SK-N-SH (cell line): ENCODE measurements around the gene ATP2C1. TPM values are rescaled to one million over a fixed set of nuclear protein-coding genes. Genes with fewer than 3 reads are reported as not detected.

Experiments used
- CTCF ChIA-PET: fragments of 300-600, 350-600 bp; formaldehyde crosslinking; extraction: SDS; loops from one replicate; lab custom pipeline; 2021; lab: Yijun Ruan, JAX
- POLR2A ChIA-PET: fragments of 350-600 bp; sonication (Branson Sonifier 250); formaldehyde crosslinking; extraction: SDS; loops from one replicate; lab custom pipeline; 2020; ENCODE audit warnings: antibody characterized with exemption, inconsistent platforms; lab: Yijun Ruan, JAX
- DNase-seq: peaks from one replicate; pipeline ENCODE4 v3.0.0; 2012
- H2AFZ ChIP-seq: fragments of 200-600 bp; sonication (generic); 2 replicates; pipeline ENCODE4 v1.8.1; 2016; ENCODE audit warnings: antibody characterized with exemption, mild to moderate bottlenecking, low read depth
- H3F3A ChIP-seq: fragments of 200-600 bp; sonication (generic); replicated peaks from 2 replicates; pipeline ENCODE3; 2016; ENCODE audit warnings: antibody characterized with exemption, mild to moderate bottlenecking; ENCODE audit not compliant: insufficient read depth
- H3K27ac ChIP-seq, 2 experiments: fragments of 200-500 bp in 1 of 2; fragments of 200-600 bp in 1 of 2; sonication (Bioruptor generic) in 1 of 2; sonication (generic), shearing (Covaris generic) in 1 of 2; 2 replicates each; pipeline versions ENCODE4 v1.5.1 to v1.6.1; 2014 to 2016; ENCODE audit warnings: low read depth in 2 of 2, inconsistent platforms in 1 of 2, low read length in 1 of 2, mild to moderate bottlenecking in 1 of 2, mixed read lengths in 1 of 2
- H3K27me3 ChIP-seq: fragments of 200-600 bp; sonication (generic), shearing (Covaris generic); 2 replicates; pipeline ENCODE4 v1.6.1; 2016; ENCODE audit warnings: mixed run types; ENCODE audit not compliant: insufficient read depth
- H3K36me3 ChIP-seq, 2 experiments: fragments of 200-500 bp in 1 of 2; fragments of 200-600 bp in 1 of 2; sonication (Bioruptor generic) in 1 of 2; sonication (generic) in 1 of 2; replicated peaks in 1 of 2; 2 replicates each; pipeline versions ENCODE3 to v1.5.1; 2014 to 2016; ENCODE audit warnings: low read length in 1 of 2, mild to moderate bottlenecking in 1 of 2; ENCODE audit not compliant: insufficient read depth in 2 of 2, control insufficient read depth in 1 of 2
- H3K4me1 ChIP-seq, 2 experiments: fragments of 200-500 bp in 1 of 2; fragments of 200-600 bp in 1 of 2; sonication (Bioruptor generic) in 1 of 2; sonication (generic), shearing (Covaris generic) in 1 of 2; 2 replicates each; pipeline versions ENCODE4 v1.5.1 to v1.6.1; 2014 to 2016; ENCODE audit warnings: low read depth in 1 of 2, low read length in 1 of 2, mixed run types in 1 of 2; ENCODE audit not compliant: insufficient read depth in 2 of 2, control insufficient read depth in 1 of 2
- H3K4me2 ChIP-seq: fragments of 200-600 bp; sonication (generic), shearing (Covaris generic); 2 replicates; pipeline ENCODE4 v1.6.1; 2017; ENCODE audit warnings: mixed run types
- H3K4me3 ChIP-seq, 2 experiments: fragments of 200-500 bp in 1 of 2; fragments of 200-600 bp in 1 of 2; sonication (Bioruptor generic) in 1 of 2; sonication (generic), shearing (Covaris generic) in 1 of 2; 2 replicates each; pipeline versions ENCODE4 v1.5.1 to v1.8.1; 2014 to 2016; ENCODE audit warnings: low read depth in 2 of 2, inconsistent platforms in 1 of 2, low read length in 1 of 2, mild to moderate bottlenecking in 1 of 2, mixed read lengths in 1 of 2, moderate library complexity in 1 of 2
- H3K79me2 ChIP-seq: fragments of 200-600 bp; sonication (generic); 2 replicates; pipeline ENCODE4 v1.8.1; 2017; ENCODE audit warnings: mild to moderate bottlenecking; ENCODE audit not compliant: insufficient read depth
- H3K9ac ChIP-seq: fragments of 200-600 bp; sonication (generic); 2 replicates; pipeline ENCODE4 v1.6.1; 2017; ENCODE audit warnings: mixed run types
- H3K9me2 ChIP-seq: fragments of 200-600 bp; sonication (generic); 2 replicates; pipeline ENCODE4 v1.6.1; 2017; ENCODE audit warnings: mixed run types
- H3K9me3 ChIP-seq: fragments of 200-600 bp; sonication (generic); 2 replicates; pipeline ENCODE4 v1.6.1; 2017; ENCODE audit warnings: mixed run types, mild to moderate bottlenecking, moderate library complexity
- H4K20me1 ChIP-seq: fragments of 200-600 bp; sonication (generic); 2 replicates; pipeline ENCODE4 v1.6.1; 2017; ENCODE audit warnings: mild to moderate bottlenecking, mixed run types; ENCODE audit not compliant: insufficient read depth
- EZH2phosphoT487 ChIP-seq: fragments of 200-600 bp; sonication (generic); IDR thresholded peaks from 2 replicates; pipeline ENCODE4 v1.6.1; 2017; ENCODE audit warnings: low read depth, mixed run types, mild to moderate bottlenecking, antibody characterized with exemption, moderate library complexity, borderline replicate concordance
- GABPA ChIP-seq: IDR thresholded peaks from 2 replicates; pipeline ENCODE4 v1.4.0; 2012; ENCODE audit warnings: low read depth, mild to moderate bottlenecking
- IRF3 ChIP-seq: fragments of 150-350 bp; IDR thresholded peaks from 2 replicates; pipeline ENCODE4 v1.6.1; 2016; ENCODE audit warnings: mild to moderate bottlenecking, low read depth, low read length
- JUND ChIP-seq: IDR thresholded peaks from 2 replicates; pipeline ENCODE4 v1.4.0; 2012
- MEF2A ChIP-seq: IDR thresholded peaks from 2 replicates; pipeline ENCODE4 v1.4.0; 2012; ENCODE audit warnings: low read depth, borderline replicate concordance
- NRF1 ChIP-seq: IDR thresholded peaks from 2 replicates; pipeline ENCODE4 v1.6.1; 2012; ENCODE audit warnings: low read depth, mild to moderate bottlenecking, low read length
- POLR2AphosphoS5 ChIP-seq: IDR thresholded peaks from 2 replicates; pipeline ENCODE4 v1.6.1; 2012; ENCODE audit warnings: low read depth, low read length
- RAD21 ChIP-seq: IDR thresholded peaks from 2 replicates; pipeline ENCODE4 v1.6.1; 2012; ENCODE audit warnings: mild to moderate bottlenecking, low read length
- RCOR1 ChIP-seq: fragments of 150-350 bp; IDR thresholded peaks from 2 replicates; pipeline ENCODE4 v1.6.1; 2017; ENCODE audit warnings: antibody characterized with exemption, low read length
- REST ChIP-seq: IDR thresholded peaks from 2 replicates; pipeline ENCODE4 v1.6.1; 2012; ENCODE audit warnings: mild to moderate bottlenecking, low read depth, low read length, moderate library complexity
- RFX5 ChIP-seq: IDR thresholded peaks from 2 replicates; pipeline ENCODE4 v1.6.1; 2012; ENCODE audit warnings: mild to moderate bottlenecking, improper control_type of control experiment, low read length
- RXRA ChIP-seq: IDR thresholded peaks from 2 replicates; pipeline ENCODE4 v1.4.0; 2012; ENCODE audit warnings: low read depth, mild to moderate bottlenecking, borderline replicate concordance
- TAF1 ChIP-seq: IDR thresholded peaks from 2 replicates; pipeline ENCODE4 v1.6.1; 2012; ENCODE audit warnings: low read depth, mild to moderate bottlenecking, low read length, moderate library complexity, borderline replicate concordance
- USF1 ChIP-seq: IDR thresholded peaks from 2 replicates; pipeline ENCODE4 v1.4.0; 2012; ENCODE audit warnings: low read depth, borderline replicate concordance
- YY1 ChIP-seq: IDR thresholded peaks from 2 replicates; pipeline ENCODE4 v1.4.0; 2012; ENCODE audit warnings: low read depth, mild to moderate bottlenecking
- WGBS: methylation state at CpG from one replicate; pipeline ENCODE4 v1.1.6; 2017; ENCODE audit warnings: low lambda C conversion rate; 5-methylcytosine and 5-hydroxymethylcytosine counted together
- polyA plus RNA-seq, 3 experiments: library from polyadenylated mRNA; depleted of rRNA; stranded (reverse); fragments of >200 nt; gene quantifications; 2 replicates each; pipeline ENCODE4 v1.2.3, GENCODE V29; 2012
- TF ChIP-seq, protein P1 (sequence below): IDR thresholded peaks from 2 replicates; pipeline ENCODE4 v1.4.0; 2012; ENCODE audit warnings: low read depth, borderline replicate concordance

Gene ATP2C1
- polyA plus RNA-seq, 1 of the 3 experiments (the other 2 are of a cell fraction), result 35.6 TPM

DNA sequence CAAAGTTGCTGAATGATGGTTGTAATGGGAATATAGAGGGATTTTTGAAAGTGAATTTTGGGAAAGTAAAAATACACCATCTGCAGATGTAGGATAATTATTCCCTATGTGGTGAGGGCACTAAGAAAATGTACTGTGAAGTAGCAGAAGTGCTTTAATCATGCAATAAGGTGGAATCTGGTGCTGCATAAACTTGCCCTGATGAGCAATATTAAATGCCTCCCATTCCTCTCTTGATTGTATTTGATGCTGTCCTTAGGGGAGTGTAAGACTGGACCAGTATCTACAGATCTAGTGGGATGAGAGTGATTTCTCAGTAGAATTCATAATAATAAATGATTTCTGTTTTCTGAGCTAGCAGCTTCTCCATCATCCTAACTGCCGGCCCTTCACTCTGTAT is 47.7 kb upstream of the ATP2C1 start:
- no peaks in the 10 kb centered on the region for H3F3A ChIP-seq
- H3K4me1 ChIP-seq, result peaks cover 5 to 19% of the 10 kb centered on the region in 2 experiments; a peak in 3 of 4 replicates
- ChIA-PET CTCF (no interaction called here), POLR2A (no interaction called here)
- no peaks in the 10 kb centered on the region for H3K9me2 ChIP-seq
- H3K9me3 ChIP-seq, result no peaks in the 10 kb centered on the region
- H3K4me3 ChIP-seq, result no peak overlapping the region
- DNase-seq, result no peak
- H2AFZ ChIP-seq, result no peak overlapping the region
- 67% methylated on average over 1 of the region's 1 CpG for WGBS
- H3K27ac ChIP-seq, result no peak overlapping the region
- no peaks in the 10 kb centered on the region for H3K79me2 ChIP-seq
- H3K36me3 ChIP-seq, result no peaks in the 10 kb centered on the region
- no peaks in the 10 kb centered on the region for H3K27me3 ChIP-seq
- no peak overlapping the region for H3K9ac ChIP-seq
- TF ChIP-seq JUND, result no peak
- no peak for TF ChIP-seq RCOR1
- no peak for TF ChIP-seq NRF1
- no peak for TF ChIP-seq POLR2AphosphoS5
- TF ChIP-seq, all 33 proteins: peak for 0
- Histone ChIP-seq H4K20me1 (no peaks in the 10 kb centered on the region), H3K4me2 (no peak overlapping the region)

- Histone ChIP-seq H3K79me2 (no peaks in the 10 kb centered on the region), H3K9me3 (no peaks in the 10 kb centered on the region), H3K9ac (no peak overlapping the region), H3K27ac (peak overlapping the region in 1 of 2 experiments; percentile 78; a peak in 2 of 4 replicates), H3K4me2 (no peak overlapping the region), H3F3A (no peaks in the 10 kb centered on the region), H2AFZ (no peak overlapping the region), H3K4me3 (no peak overlapping the region), H3K27me3 (no peaks in the 10 kb centered on the region), H3K36me3 (no peaks in the 10 kb centered on the region), H4K20me1 (no peaks in the 10 kb centered on the region), H3K4me1 (peaks cover 5 to 22% of the 10 kb centered on the region in 2 experiments; a peak in 3 of 4 replicates), H3K9me2 (no peaks in the 10 kb centered on the region)
- CTCF ChIA-PET, result interaction anchor here (1.7 kb wide), 1 partner anchor 90 kb away, joined by 6 read pairs; no protein-coding TSS in a partner anchor
- WGBS, result 36% methylated on average over 1 of the region's 1 CpG
- POLR2A ChIA-PET, result interaction anchor here (0.6 kb wide), 1 partner anchor 85 kb away, joined by 3 read pairs; no protein-coding TSS in a partner anchor
- no peak for DNase-seq
- TF ChIP-seq RFX5 (no peak), REST (no peak), IRF3 (no peak), GABPA (no peak), USF1 (no peak), EZH2phosphoT487 (no peak), RAD21 (no peak), RXRA (no peak), JUND (no peak), MEF2A (no peak), YY1 (no peak), TAF1 (no peak)
- TF ChIP-seq, protein P1, sequence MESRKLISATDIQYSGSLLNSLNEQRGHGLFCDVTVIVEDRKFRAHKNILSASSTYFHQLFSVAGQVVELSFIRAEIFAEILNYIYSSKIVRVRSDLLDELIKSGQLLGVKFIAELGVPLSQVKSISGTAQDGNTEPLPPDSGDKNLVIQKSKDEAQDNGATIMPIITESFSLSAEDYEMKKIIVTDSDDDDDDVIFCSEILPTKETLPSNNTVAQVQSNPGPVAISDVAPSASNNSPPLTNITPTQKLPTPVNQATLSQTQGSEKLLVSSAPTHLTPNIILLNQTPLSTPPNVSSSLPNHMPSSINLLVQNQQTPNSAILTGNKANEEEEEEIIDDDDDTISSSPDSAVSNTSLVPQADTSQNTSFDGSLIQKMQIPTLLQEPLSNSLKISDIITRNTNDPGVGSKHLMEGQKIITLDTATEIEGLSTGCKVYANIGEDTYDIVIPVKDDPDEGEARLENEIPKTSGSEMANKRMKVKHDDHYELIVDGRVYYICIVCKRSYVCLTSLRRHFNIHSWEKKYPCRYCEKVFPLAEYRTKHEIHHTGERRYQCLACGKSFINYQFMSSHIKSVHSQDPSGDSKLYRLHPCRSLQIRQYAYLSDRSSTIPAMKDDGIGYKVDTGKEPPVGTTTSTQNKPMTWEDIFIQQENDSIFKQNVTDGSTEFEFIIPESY, result no peak
Observed at GRCh38 chr3:130849091-130849552, 44.8 kb upstream of the ATP2C1 start.
